Keratinocyte (primary cell): Measurements from ENCODE around the gene ZNF670. TPM values are rescaled to one million over a fixed set of nuclear protein-coding genes. Genes with fewer than 3 reads are reported as not detected.

ENCODE experiments used
- DNase-seq: peaks from one replicate; pipeline ENCODE4 v3.0.0-alpha.2; 2011; ENCODE audit warnings: low read depth, missing footprints, low spot score
- FAIRE-seq: peaks from 2 replicates; lab custom pipeline; 2011; peaks lifted over from hg19 to GRCh38; lab: Jason Lieb, UNC
- H2AFZ ChIP-seq: 2 replicates; pipeline ENCODE4 v1.6.0; 2012; ENCODE audit warnings: low read length, control low read depth, inconsistent platforms; ENCODE audit not compliant: control insufficient read depth
- H3K27ac ChIP-seq: 2 replicates; pipeline ENCODE4 v1.5.1; 2011; ENCODE audit warnings: low read length; ENCODE audit not compliant: control insufficient read depth, insufficient read depth
- H3K27me3 ChIP-seq: 3 replicates; pipeline ENCODE4 v1.6.0; 2011; ENCODE audit warnings: low read length; ENCODE audit not compliant: control insufficient read depth, insufficient read depth; ENCODE audit errors: extremely low read depth
- H3K36me3 ChIP-seq, 2 experiments: 2 replicates in 1 of 2; 3 replicates in 1 of 2; pipeline ENCODE4 v1.5.1; 2011; ENCODE audit warnings: low read length in 2 of 2, mild to moderate bottlenecking in 1 of 2; ENCODE audit not compliant: control insufficient read depth in 2 of 2, insufficient read depth in 2 of 2; ENCODE audit errors: extremely low read depth in 1 of 2
- H3K4me1 ChIP-seq: 3 replicates; pipeline ENCODE4 v1.5.1; 2011; ENCODE audit warnings: low read length; ENCODE audit not compliant: control insufficient read depth, insufficient read depth; ENCODE audit errors: extremely low read depth
- H3K4me2 ChIP-seq: 3 replicates; pipeline ENCODE4 v1.6.0; 2011; ENCODE audit warnings: low read depth, low read length; ENCODE audit not compliant: control insufficient read depth, insufficient read depth; ENCODE audit errors: extremely low read depth
- H3K4me3 ChIP-seq, 3 experiments: fragments of 200-600 bp in 1 of 3; sonication (generic) in 1 of 3; 2 replicates in 2 of 3; 3 replicates in 1 of 3; pipeline ENCODE4 v1.5.1; 2011 to 2016; ENCODE audit warnings: low read length in 3 of 3, mild to moderate bottlenecking in 3 of 3, control low read depth in 2 of 3, inconsistent platforms in 1 of 3, low read depth in 1 of 3, mixed read lengths in 1 of 3, mixed run types in 1 of 3, moderate library complexity in 1 of 3; ENCODE audit not compliant: control insufficient read depth in 2 of 3, insufficient read depth in 2 of 3; ENCODE audit errors: extremely low read depth in 1 of 3
- H3K79me2 ChIP-seq: 2 replicates; pipeline ENCODE4 v1.6.0; 2012; ENCODE audit warnings: low read length; ENCODE audit not compliant: control insufficient read depth, insufficient read depth
- H3K9ac ChIP-seq: 3 replicates; pipeline ENCODE4 v1.6.0; 2011; ENCODE audit warnings: low read length; ENCODE audit not compliant: control insufficient read depth, insufficient read depth; ENCODE audit errors: extremely low read depth
- H3K9me1 ChIP-seq: 3 replicates; pipeline ENCODE4 v1.6.0; 2011; ENCODE audit warnings: low read length; ENCODE audit not compliant: control insufficient read depth, insufficient read depth; ENCODE audit errors: extremely low read depth
- H3K9me3 ChIP-seq: 2 replicates; pipeline ENCODE4 v1.5.1; 2012; ENCODE audit warnings: low read depth, low read length; ENCODE audit not compliant: control insufficient read depth
- H4K20me1 ChIP-seq: 3 replicates; pipeline ENCODE4 v1.6.0; 2011; ENCODE audit warnings: low read length; ENCODE audit not compliant: control insufficient read depth, insufficient read depth; ENCODE audit errors: extremely low read depth
- EZH2 ChIP-seq: IDR thresholded peaks from one replicate; pipeline ENCODE4 v1.6.1; 2012; ENCODE audit warnings: inconsistent platforms, mild to moderate bottlenecking, low read length, moderate library complexity
- dilution Hi-C: fragments of 300-500 bp; cut with MboI; formaldehyde crosslinking; loops from one replicate; pipeline ENCODE4 v1.7.0; 2020; ENCODE audit warnings: low sequenced_read_pairs; ENCODE audit not compliant: extremely low pct_ligation_motif_present
- polyA plus RNA-seq, 5 experiments: library from polyadenylated mRNA; depleted of rRNA in 3 of 5; stranded (reverse) in 3 of 5; stranded (forward) in 1 of 5; unstranded in 1 of 5; fragments of >200 nt; gene quantifications; 1 replicate in 1 of 5; 2 replicates in 3 of 5; 3 replicates in 1 of 5; pipeline versions ENCODE4 v1.2.1 to v1.2.3, GENCODE V29; 2011 to 2012; ENCODE audit warnings: missing spikeins in 2 of 5, low read depth in 1 of 5, low replicate concordance in 1 of 5
- TF ChIP-seq, protein P1 (sequence below), 3 experiments: IDR thresholded peaks in 1 of 3; conservative IDR thresholded peaks in 1 of 3; optimal IDR thresholded peaks in 1 of 3; 2 replicates in 2 of 3; 3 replicates in 1 of 3; pipeline versions ENCODE3 to v1.5.1; 2011; ENCODE audit warnings: low read length in 3 of 3, mild to moderate bottlenecking in 3 of 3, moderate library complexity in 2 of 3, control low read depth in 1 of 3, inconsistent platforms in 1 of 3; ENCODE audit not compliant: insufficient read depth in 2 of 3; ENCODE audit errors: extremely low read depth in 1 of 3

The ZNF670 gene
- polyA plus RNA-seq, 1 donor (not counting 4 experiments of a cell fraction or from before 2014, with no cell fraction given): 3.6 TPM

GRCh38 chr1:247118946-247119446 is 40.4 kb upstream of the ZNF670 start:
- Histone ChIP-seq H3K27me3 (no peaks in the 10 kb centered on the region), H3K4me3 (no peak overlapping the region), H2AFZ (no peak overlapping the region), H4K20me1 (no peaks in the 10 kb centered on the region), H3K9me3 (no peaks in the 10 kb centered on the region), H3K9ac (no peak overlapping the region), H3K9me1 (no peaks in the 10 kb centered on the region), H3K4me1 (no peaks in the 10 kb centered on the region), H3K4me2 (no peak overlapping the region), H3K36me3 (no peaks in the 10 kb centered on the region), H3K27ac (no peak overlapping the region), H3K79me2 (no peaks in the 10 kb centered on the region)
- FAIRE-seq (no peak), DNase-seq (no peak)
- dilution Hi-C loops: no loop called here
- TF ChIP-seq EZH2: no peak
- TF ChIP-seq, protein P1, sequence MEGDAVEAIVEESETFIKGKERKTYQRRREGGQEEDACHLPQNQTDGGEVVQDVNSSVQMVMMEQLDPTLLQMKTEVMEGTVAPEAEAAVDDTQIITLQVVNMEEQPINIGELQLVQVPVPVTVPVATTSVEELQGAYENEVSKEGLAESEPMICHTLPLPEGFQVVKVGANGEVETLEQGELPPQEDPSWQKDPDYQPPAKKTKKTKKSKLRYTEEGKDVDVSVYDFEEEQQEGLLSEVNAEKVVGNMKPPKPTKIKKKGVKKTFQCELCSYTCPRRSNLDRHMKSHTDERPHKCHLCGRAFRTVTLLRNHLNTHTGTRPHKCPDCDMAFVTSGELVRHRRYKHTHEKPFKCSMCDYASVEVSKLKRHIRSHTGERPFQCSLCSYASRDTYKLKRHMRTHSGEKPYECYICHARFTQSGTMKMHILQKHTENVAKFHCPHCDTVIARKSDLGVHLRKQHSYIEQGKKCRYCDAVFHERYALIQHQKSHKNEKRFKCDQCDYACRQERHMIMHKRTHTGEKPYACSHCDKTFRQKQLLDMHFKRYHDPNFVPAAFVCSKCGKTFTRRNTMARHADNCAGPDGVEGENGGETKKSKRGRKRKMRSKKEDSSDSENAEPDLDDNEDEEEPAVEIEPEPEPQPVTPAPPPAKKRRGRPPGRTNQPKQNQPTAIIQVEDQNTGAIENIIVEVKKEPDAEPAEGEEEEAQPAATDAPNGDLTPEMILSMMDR (optimal IDR thresholded peaks at IDR 0.05 in 1 of 3, IDR thresholded peaks at IDR 0.05 in 1 of 3, conservative IDR thresholded peaks at IDR 0.05 in 1 of 3; ENCODE audit: extremely low read depth in 1 of 3, insufficient read depth in 2 of 3, low read length in 3 of 3): peak in 1 of 3 experiments; percentile 2

GRCh38 chr1:247115545-247115944 is 36.9 kb upstream of the ZNF670 start:
- Histone ChIP-seq H3K4me2 (no peak overlapping the region), H3K27ac (no peak overlapping the region), H4K20me1 (no peaks in the 10 kb centered on the region), H3K9me1 (no peaks in the 10 kb centered on the region), H2AFZ (no peak overlapping the region), H3K36me3 (no peaks in the 10 kb centered on the region), H3K4me1 (peaks cover 7% of the 10 kb centered on the region), H3K4me3 (no peak overlapping the region), H3K9me3 (no peaks in the 10 kb centered on the region), H3K79me2 (no peaks in the 10 kb centered on the region), H3K9ac (no peak overlapping the region), H3K27me3 (peaks cover 12% of the 10 kb centered on the region)
- dilution Hi-C loops: no loop called here
- FAIRE-seq (no peak), DNase-seq (no peak)
- TF ChIP-seq, protein P1 (optimal IDR thresholded peaks at IDR 0.05 in 1 of 3, IDR thresholded peaks at IDR 0.05 in 1 of 3, conservative IDR thresholded peaks at IDR 0.05 in 1 of 3; ENCODE audit: extremely low read depth in 1 of 3, insufficient read depth in 2 of 3, low read length in 3 of 3): no peak
- no peak for TF ChIP-seq EZH2
